HG02973 (cell line): Measurements from ENCODE around the gene LRP1B.
"Not testable (repeated sequence)": the region's sequence is repeated elsewhere in the genome, so short reads cannot be mapped to it uniquely, and the experiment has no call there.

Experiments
- ATAC-seq: cut with Tn5 transposase; IDR thresholded peaks from one replicate; pipeline ENCODE4 v1.9.1; 2021; ENCODE audit warnings: moderate library complexity; ENCODE audit not compliant: unreplicated experiment

Gene LRP1B

GRCh38 chr2:140667203-140667602 lies 1463.6 kb downstream of the LRP1B start:
- no peak for ATAC-seq

GRCh38 chr2:140662504-140662903 lies 1468.3 kb downstream of the LRP1B start:
- ATAC-seq, result no peak

GRCh38 chr2:140658760-140659692 lies 1471.8 kb downstream of the LRP1B start:
- ATAC-seq, result no peak

- no peak for ATAC-seq
Measured at GRCh38 chr2:140657657-140658056, 1473.2 kb downstream of the LRP1B start.

- ATAC-seq, result no peak
Measured at GRCh38 chr2:140654565-140654964, 1476.3 kb downstream of the LRP1B start.

GRCh38 chr2:140650825-140651224 lies 1480.0 kb downstream of the LRP1B start:
- no peak for ATAC-seq

- ATAC-seq, result not testable (repeated sequence)
Measured at GRCh38 chr2:140650134-140650533, 1480.7 kb downstream of the LRP1B start.

GRCh38 chr2:140648393-140648792 lies 1482.4 kb downstream of the LRP1B start:
- no peak for ATAC-seq

GRCh38 chr2:140643761-140644187 lies 1487.0 kb downstream of the LRP1B start:
- ATAC-seq, result no peak

- no peak for ATAC-seq
Measured at GRCh38 chr2:140641163-140641562, 1489.7 kb downstream of the LRP1B start.

- ATAC-seq, result no peak
Measured at GRCh38 chr2:140639628-140640027, 1491.2 kb downstream of the LRP1B start.

GRCh38 chr2:140630557-140630956 lies 1500.3 kb downstream of the LRP1B start:
- no peak for ATAC-seq

GRCh38 chr2:140627885-140628284 lies 1502.9 kb downstream of the LRP1B start:
- ATAC-seq, result no peak

GRCh38 chr2:140627136-140627535 lies 1503.7 kb downstream of the LRP1B start:
- ATAC-seq, result no peak

GRCh38 chr2:140624200-140624599 lies 1506.6 kb downstream of the LRP1B start:
- ATAC-seq, result no peak

- no peak for ATAC-seq
Measured at GRCh38 chr2:140621583-140622362, 1509.0 kb downstream of the LRP1B start.

- ATAC-seq, result no peak
Measured at GRCh38 chr2:140604788-140605187, 1526.0 kb downstream of the LRP1B start.

GRCh38 chr2:140604096-140604495 lies 1526.7 kb downstream of the LRP1B start:
- ATAC-seq, result no peak

GRCh38 chr2:140603416-140603815 lies 1527.4 kb downstream of the LRP1B start:
- ATAC-seq, result no peak

GRCh38 chr2:140601801-140602200 lies 1529.0 kb downstream of the LRP1B start:
- no peak for ATAC-seq

GRCh38 chr2:140601342-140601741 lies 1529.5 kb downstream of the LRP1B start:
- ATAC-seq, result no peak

GRCh38 chr2:140600116-140600515 lies 1530.7 kb downstream of the LRP1B start:
- ATAC-seq, result no peak
